Measurements from ENCODE around the gene FAM20C.

Gene FAM20C

DNA sequence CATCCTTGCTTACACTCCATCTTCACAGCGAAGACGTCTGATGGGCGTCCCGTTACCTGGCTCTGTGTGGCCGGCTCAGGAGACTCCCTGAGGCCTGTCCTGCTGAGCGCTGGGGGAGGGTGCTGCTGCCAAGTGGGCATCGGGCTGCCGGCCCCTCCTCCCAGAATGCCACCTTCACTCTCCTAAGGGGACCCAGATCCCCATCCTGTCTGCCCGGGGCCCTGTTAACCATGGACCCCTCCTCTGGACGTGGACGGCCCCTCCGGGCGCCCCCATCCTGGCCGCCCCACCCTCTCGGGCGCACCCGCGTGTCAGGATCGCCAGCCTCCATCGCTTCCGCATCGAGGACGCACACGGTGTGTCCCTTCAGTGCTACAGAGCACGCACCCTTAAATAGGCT lies 90.2 kb downstream of the FAM20C start:
- Histone ChIP-seq H3K27me3 (ENCODE audit: control insufficient read depth in 1 of 2, insufficient read depth in 1 of 2, low read length in 2 of 2) (peaks cover 34 to 39% of the 10 kb centered on the region in 2 experiments), H3K4ac (ENCODE audit: low read depth in 1 of 2, low read length in 2 of 2) (no peak overlapping the region), H4K91ac (ENCODE audit: low read length) (no peak overlapping the region), H2AK5ac (ENCODE audit: low read length, severe bottlenecking) (no peak overlapping the region), H3K4me3 (ENCODE audit: insufficient read depth in 1 of 2, low read depth in 1 of 2, low read length in 2 of 2) (no peak overlapping the region), H4K8ac (ENCODE audit: low read length) (no peak overlapping the region), H3K4me1 (ENCODE audit: control insufficient read depth, insufficient read depth, low read depth, low read length) (no peaks in the 10 kb centered on the region), H3K23ac (ENCODE audit: low read length in 2 of 2) (no peak overlapping the region), H3K79me1 (replicated peaks; ENCODE audit: low read length, poor library complexity, severe bottlenecking) (no peaks in the 10 kb centered on the region), H3K27ac (ENCODE audit: low read length, poor library complexity, severe bottlenecking) (no peak overlapping the region), H2AFZ (ENCODE audit: low read depth, low read length) (no peak overlapping the region), H2BK15ac (ENCODE audit: low read depth, poor library complexity, severe bottlenecking) (no peak overlapping the region), H3K9ac (ENCODE audit: low read length) (no peak overlapping the region), H3K18ac (ENCODE audit: low read depth in 1 of 2, low read length in 2 of 2) (no peak overlapping the region), H3K4me2 (ENCODE audit: low read length, poor library complexity, severe bottlenecking) (no peak overlapping the region), H2BK12ac (ENCODE audit: low read length in 2 of 2) (no peak overlapping the region), H3K36me3 (ENCODE audit: control insufficient read depth in 1 of 2, insufficient read depth in 2 of 2, low read depth in 1 of 2, low read length in 2 of 2) (no peaks in the 10 kb centered on the region), H2BK120ac (ENCODE audit: low read depth, low read length) (no peak overlapping the region), H2BK5ac (ENCODE audit: low read depth, low read length, poor library complexity, severe bottlenecking) (no peak overlapping the region), H3K14ac (ENCODE audit: low read length in 2 of 2) (no peak overlapping the region), H3K9me3 (ENCODE audit: control insufficient read depth, low read length) (peaks cover under 1% of the 10 kb centered on the region)
- WGBS, result 94% methylated on average over 25 of the region's 25 CpGs
- no peak for DNase-seq

DNA sequence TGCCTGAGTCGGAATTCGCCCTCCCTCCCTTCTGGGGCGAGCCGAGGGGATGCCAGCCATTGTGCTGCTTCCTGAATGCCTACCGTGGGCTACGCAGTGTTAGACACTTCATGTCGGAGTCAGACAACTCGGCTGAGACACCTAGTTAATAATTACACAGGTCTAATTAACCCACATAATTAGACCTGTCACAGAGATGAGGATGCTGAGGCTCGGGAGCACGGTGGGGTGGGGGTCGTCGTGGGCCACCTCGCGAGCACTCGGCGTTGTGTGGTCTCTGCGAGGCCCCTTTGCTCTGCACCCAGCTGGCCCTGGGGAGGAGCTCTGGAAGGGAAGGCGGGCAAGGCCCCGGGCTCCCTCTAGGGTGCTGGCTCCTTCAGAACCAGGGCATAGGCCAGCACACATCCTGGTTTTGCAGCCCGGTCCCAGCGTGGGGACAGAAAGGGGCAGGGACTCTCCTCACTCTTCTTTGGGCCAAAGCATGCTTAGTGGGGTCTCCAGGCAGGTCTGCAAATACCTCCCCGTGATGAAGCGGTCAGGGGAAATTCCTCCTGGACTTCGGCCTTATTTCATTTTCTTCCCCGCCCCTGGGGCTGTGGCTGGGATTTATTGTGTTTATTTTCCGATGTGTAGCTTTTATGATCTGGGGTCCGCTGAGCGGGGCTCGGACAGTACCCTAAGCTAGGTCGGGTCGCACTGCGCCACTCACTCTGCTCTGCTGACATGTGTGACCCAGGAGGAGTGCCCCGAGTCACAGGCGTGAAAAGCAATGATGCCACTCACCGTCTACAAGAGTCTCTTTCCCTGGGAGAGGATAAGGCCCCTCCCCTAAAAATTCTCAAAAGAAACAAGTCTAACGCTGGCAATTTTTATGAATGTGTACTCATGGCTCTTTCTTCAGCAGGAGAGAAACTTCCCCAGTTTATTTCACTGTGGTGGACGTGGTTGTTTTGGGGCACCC lies 92.7 kb downstream of the FAM20C start:
- Histone ChIP-seq H3K4me2 (ENCODE audit: low read length, poor library complexity, severe bottlenecking) (no peak overlapping the region), H4K8ac (ENCODE audit: low read length) (no peak overlapping the region), H3K36me3 (ENCODE audit: control insufficient read depth in 1 of 2, insufficient read depth in 2 of 2, low read depth in 1 of 2, low read length in 2 of 2) (no peaks in the 10 kb centered on the region), H2BK12ac (ENCODE audit: low read length in 2 of 2) (no peak overlapping the region), H3K4ac (ENCODE audit: low read depth in 1 of 2, low read length in 2 of 2) (no peak overlapping the region), H3K27me3 (ENCODE audit: control insufficient read depth in 1 of 2, insufficient read depth in 1 of 2, low read length in 2 of 2) (peaks cover 50 to 57% of the 10 kb centered on the region in 2 experiments), H3K23ac (ENCODE audit: low read length in 2 of 2) (no peak overlapping the region), H2AFZ (ENCODE audit: low read depth, low read length) (no peak overlapping the region), H3K9ac (ENCODE audit: low read length) (no peak overlapping the region), H3K27ac (ENCODE audit: low read length, poor library complexity, severe bottlenecking) (no peak overlapping the region), H4K91ac (ENCODE audit: low read length) (no peak overlapping the region), H2BK5ac (ENCODE audit: low read depth, low read length, poor library complexity, severe bottlenecking) (no peak overlapping the region), H2BK120ac (ENCODE audit: low read depth, low read length) (no peak overlapping the region), H3K4me3 (ENCODE audit: insufficient read depth in 1 of 2, low read depth in 1 of 2, low read length in 2 of 2) (no peak overlapping the region), H2AK5ac (ENCODE audit: low read length, severe bottlenecking) (no peak overlapping the region), H3K79me1 (replicated peaks; ENCODE audit: low read length, poor library complexity, severe bottlenecking) (no peaks in the 10 kb centered on the region), H2BK15ac (ENCODE audit: low read depth, poor library complexity, severe bottlenecking) (no peak overlapping the region), H3K4me1 (ENCODE audit: control insufficient read depth, insufficient read depth, low read depth, low read length) (no peaks in the 10 kb centered on the region), H3K9me3 (ENCODE audit: control insufficient read depth, low read length) (no peaks in the 10 kb centered on the region), H3K18ac (ENCODE audit: low read depth in 1 of 2, low read length in 2 of 2) (no peak overlapping the region), H3K14ac (ENCODE audit: low read length in 2 of 2) (no peak overlapping the region)
- WGBS, result 87% methylated on average over 37 of the region's 37 CpGs
- DNase-seq, result no peak

DNA sequence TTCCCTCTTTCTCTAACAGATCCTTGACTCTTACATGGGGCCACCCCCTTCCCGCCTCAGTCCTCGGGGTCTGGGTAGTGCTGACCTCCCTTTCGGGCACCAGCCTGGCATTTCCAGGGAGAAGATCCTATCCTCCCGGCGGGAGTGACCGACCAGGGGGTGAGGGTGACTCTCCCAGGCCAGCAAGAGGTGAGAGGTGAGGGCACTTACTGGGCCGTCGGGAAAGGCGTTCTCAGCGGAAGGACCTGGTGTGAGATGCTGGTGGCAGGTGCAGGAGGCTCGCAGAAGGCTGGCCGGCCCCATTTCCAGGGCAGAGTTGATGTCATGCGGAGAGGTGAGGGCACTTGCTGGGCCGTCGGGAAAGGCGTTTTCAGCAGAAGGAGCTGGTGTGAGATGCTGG lies 93.4 kb downstream of the FAM20C start:
- H2AK5ac ChIP-seq (ENCODE audit: low read length, severe bottlenecking), result no peak overlapping the region
- no peaks in the 10 kb centered on the region for H3K79me1 ChIP-seq (replicated peaks; ENCODE audit: low read length, poor library complexity, severe bottlenecking)
- H3K9ac ChIP-seq (ENCODE audit: low read length), result no peak overlapping the region
- H3K14ac ChIP-seq (ENCODE audit: low read length in 2 of 2), result no peak overlapping the region
- H3K23ac ChIP-seq (ENCODE audit: low read length in 2 of 2), result no peak overlapping the region
- WGBS, result 83% methylated on average over 16 of the region's 16 CpGs
- H2BK12ac ChIP-seq (ENCODE audit: low read length in 2 of 2), result no peak overlapping the region
- no peak overlapping the region for H2BK15ac ChIP-seq (ENCODE audit: low read depth, poor library complexity, severe bottlenecking)
- peaks cover under 1% of the 10 kb centered on the region for H3K4me1 ChIP-seq (ENCODE audit: control insufficient read depth, insufficient read depth, low read depth, low read length)
- no peak overlapping the region for H3K27ac ChIP-seq (ENCODE audit: low read length, poor library complexity, severe bottlenecking)
- DNase-seq, result no peak
- no peak overlapping the region for H4K8ac ChIP-seq (ENCODE audit: low read length)
- H3K36me3 ChIP-seq (ENCODE audit: control insufficient read depth in 1 of 2, insufficient read depth in 2 of 2, low read depth in 1 of 2, low read length in 2 of 2), result no peaks in the 10 kb centered on the region
- no peak overlapping the region for H3K4me2 ChIP-seq (ENCODE audit: low read length, poor library complexity, severe bottlenecking)
- peaks cover 50 to 59% of the 10 kb centered on the region in 2 experiments for H3K27me3 ChIP-seq (ENCODE audit: control insufficient read depth in 1 of 2, insufficient read depth in 1 of 2, low read length in 2 of 2)
- H2AFZ ChIP-seq (ENCODE audit: low read depth, low read length), result no peak overlapping the region
- H4K91ac ChIP-seq (ENCODE audit: low read length), result no peak overlapping the region
- no peak overlapping the region for H2BK120ac ChIP-seq (ENCODE audit: low read depth, low read length)
- no peak overlapping the region for H3K4me3 ChIP-seq (ENCODE audit: insufficient read depth in 1 of 2, low read depth in 1 of 2, low read length in 2 of 2)
- no peak overlapping the region for H3K18ac ChIP-seq (ENCODE audit: low read depth in 1 of 2, low read length in 2 of 2)
- H2BK5ac ChIP-seq (ENCODE audit: low read depth, low read length, poor library complexity, severe bottlenecking), result no peak overlapping the region
- no peak overlapping the region for H3K4ac ChIP-seq (ENCODE audit: low read depth in 1 of 2, low read length in 2 of 2)
- H3K9me3 ChIP-seq (ENCODE audit: control insufficient read depth, low read length), result no peaks in the 10 kb centered on the region

DNA sequence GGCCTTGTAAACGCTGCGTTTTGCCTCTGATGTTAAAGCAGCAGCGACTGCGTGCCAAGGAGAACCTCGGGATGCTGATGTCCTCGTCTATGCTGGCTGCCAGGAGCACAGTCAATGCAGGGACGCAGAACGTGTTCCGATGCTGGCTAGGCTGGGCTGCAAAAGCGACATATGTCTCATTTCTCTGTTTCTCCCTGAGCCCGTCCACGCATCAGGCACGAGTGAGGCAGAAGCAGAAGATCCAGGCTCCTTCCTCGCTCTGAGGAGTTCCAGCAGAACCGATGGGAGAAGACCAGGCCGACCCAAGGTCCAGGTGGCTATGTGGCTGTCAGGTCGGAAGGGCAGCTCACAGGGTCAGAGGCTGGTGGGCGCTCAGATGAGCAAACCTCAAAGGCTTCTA lies 93.9 kb downstream of the FAM20C start:
- H4K8ac ChIP-seq (ENCODE audit: low read length), result no peak overlapping the region
- H3K18ac ChIP-seq (ENCODE audit: low read depth in 1 of 2, low read length in 2 of 2), result no peak overlapping the region
- H3K4me1 ChIP-seq (ENCODE audit: control insufficient read depth, insufficient read depth, low read depth, low read length), result peaks cover 2% of the 10 kb centered on the region
- no peak overlapping the region for H2BK12ac ChIP-seq (ENCODE audit: low read length in 2 of 2)
- no peak overlapping the region for H3K4ac ChIP-seq (ENCODE audit: low read depth in 1 of 2, low read length in 2 of 2)
- H3K9me3 ChIP-seq (ENCODE audit: control insufficient read depth, low read length), result no peaks in the 10 kb centered on the region
- no peak overlapping the region for H2BK120ac ChIP-seq (ENCODE audit: low read depth, low read length)
- H3K9ac ChIP-seq (ENCODE audit: low read length), result no peak overlapping the region
- no peak overlapping the region for H3K23ac ChIP-seq (ENCODE audit: low read length in 2 of 2)
- H3K36me3 ChIP-seq (ENCODE audit: control insufficient read depth in 1 of 2, insufficient read depth in 2 of 2, low read depth in 1 of 2, low read length in 2 of 2), result no peaks in the 10 kb centered on the region
- no peak overlapping the region for H2AFZ ChIP-seq (ENCODE audit: low read depth, low read length)
- no peak overlapping the region for H3K4me3 ChIP-seq (ENCODE audit: insufficient read depth in 1 of 2, low read depth in 1 of 2, low read length in 2 of 2)
- no peaks in the 10 kb centered on the region for H3K79me1 ChIP-seq (replicated peaks; ENCODE audit: low read length, poor library complexity, severe bottlenecking)
- no peak overlapping the region for H2AK5ac ChIP-seq (ENCODE audit: low read length, severe bottlenecking)
- no peak overlapping the region for H3K14ac ChIP-seq (ENCODE audit: low read length in 2 of 2)
- no peak overlapping the region for H2BK15ac ChIP-seq (ENCODE audit: low read depth, poor library complexity, severe bottlenecking)
- H2BK5ac ChIP-seq (ENCODE audit: low read depth, low read length, poor library complexity, severe bottlenecking), result no peak overlapping the region
- peaks cover 52 to 60% of the 10 kb centered on the region in 2 experiments for H3K27me3 ChIP-seq (ENCODE audit: control insufficient read depth in 1 of 2, insufficient read depth in 1 of 2, low read length in 2 of 2)
- no peak overlapping the region for H4K91ac ChIP-seq (ENCODE audit: low read length)
- no peak overlapping the region for H3K27ac ChIP-seq (ENCODE audit: low read length, poor library complexity, severe bottlenecking)
- WGBS, result 85% methylated on average over 18 of the region's 18 CpGs
- H3K4me2 ChIP-seq (ENCODE audit: low read length, poor library complexity, severe bottlenecking), result no peak overlapping the region
- no peak for DNase-seq
